K562 (cell line): ENCODE results near the gene HSD3B7. TPM values are rescaled to one million over a fixed set of nuclear protein-coding genes. Genes with fewer than 3 reads are reported as not detected.

Source experiments
- ATAC-seq: fragments of 200-7000 bp; cut with Tn5 transposase; 3 replicates; pipeline ENCODE4 v1.9.1; 2020; ENCODE audit warnings: moderate library complexity
- BruUV-seq: library from RNA; stranded (reverse); fragments of 400-500 nt; replicated peaks from 2 replicates; lab custom pipeline; 2021; lab: Mats Ljungman, UMichigan
- CTCF ChIA-PET: fragments of 300-600 bp; formaldehyde crosslinking; extraction: SDS; loops from one replicate; lab custom pipeline; 2021; ENCODE audit warnings: low intra/inter-chr PET ratio; lab: Yijun Ruan, JAX
- POLR2A ChIA-PET: fragments of 300-600, 350-650 bp; sonication (Branson Sonifier 250); formaldehyde crosslinking; extraction: SDS; loops from one replicate; lab custom pipeline; 2021; ENCODE audit warnings: antibody characterized with exemption, inconsistent platforms; lab: Yijun Ruan, JAX
- DNase-seq, 4 experiments: peaks; one replicate each; pipeline versions ENCODE4 v3.0.0 to v3.0.0-alpha.2; 2011 to 2018; ENCODE audit warnings: low spot score in 3 of 4, mixed read lengths in 3 of 4; ENCODE audit errors: extremely low read depth in 1 of 4
- FAIRE-seq: peaks from 2 replicates; lab custom pipeline; 2011; peaks lifted over from hg19 to GRCh38; lab: Jason Lieb, UNC
- H2AFZ ChIP-seq: 2 replicates; pipeline ENCODE4 v1.6.0; 2011; ENCODE audit warnings: low read depth, low read length, control low read depth, inconsistent platforms
- H3K27ac ChIP-seq: fragments of 200-600 bp; 3 replicates; pipeline ENCODE4 v1.8.0; 2011; ENCODE audit warnings: low read depth, mild to moderate bottlenecking, control low read depth, inconsistent platforms, low read length, moderate library complexity, mixed read lengths; ENCODE audit errors: extremely low read depth
- H3K27me3 ChIP-seq, 2 experiments: fragments of 300-600 bp in 1 of 2; 2 replicates in 1 of 2; 3 replicates in 1 of 2; pipeline versions ENCODE4 v1.6.0 to v1.8.0; 2011; ENCODE audit warnings: inconsistent platforms in 2 of 2, low read length in 2 of 2, mild to moderate bottlenecking in 1 of 2, mixed read lengths in 1 of 2, moderate library complexity in 1 of 2; ENCODE audit not compliant: control insufficient read depth in 2 of 2, insufficient read depth in 2 of 2
- H3K36me3 ChIP-seq: fragments of 300-600 bp; 3 replicates; pipeline ENCODE4 v1.8.0; 2011; ENCODE audit warnings: mild to moderate bottlenecking, low read length, inconsistent platforms; ENCODE audit not compliant: control insufficient read depth, insufficient read depth
- H3K4me1 ChIP-seq, 2 experiments: fragments of 200-600 bp in 1 of 2; replicated peaks in 1 of 2; 2 replicates in 1 of 2; 3 replicates in 1 of 2; pipeline versions ENCODE4 v1.5.1 to v1.8.0; 2011; ENCODE audit warnings: inconsistent platforms in 2 of 2, low read length in 2 of 2, mild to moderate bottlenecking in 1 of 2, mixed read lengths in 1 of 2, moderate library complexity in 1 of 2; ENCODE audit not compliant: control insufficient read depth in 2 of 2, insufficient read depth in 2 of 2
- H3K4me2 ChIP-seq: 2 replicates; pipeline ENCODE4 v1.6.1; 2011; ENCODE audit warnings: low read length, control low read depth, inconsistent platforms, mixed read lengths; ENCODE audit not compliant: insufficient read depth
- H3K4me3 ChIP-seq: fragments of 200-600 bp; sonication (generic), shearing (Covaris generic); 2 replicates; pipeline ENCODE4 v1.5.1; 2016; ENCODE audit warnings: control low read depth, inconsistent platforms
- H3K79me2 ChIP-seq: fragments of 200-600 bp; 3 replicates; pipeline ENCODE4 v1.8.0; 2011; ENCODE audit warnings: low read length, inconsistent platforms; ENCODE audit not compliant: control insufficient read depth, insufficient read depth
- H3K9ac ChIP-seq, 2 experiments: 2 replicates each; pipeline versions ENCODE4 v1.6.0 to v1.6.1; 2011; ENCODE audit warnings: low read depth in 2 of 2, low read length in 2 of 2, control low read depth in 1 of 2, inconsistent platforms in 1 of 2, mild to moderate bottlenecking in 1 of 2, mixed read lengths in 1 of 2; ENCODE audit not compliant: insufficient read depth in 1 of 2
- H3K9me1 ChIP-seq: one replicate; pipeline ENCODE4 v1.6.0; 2011; ENCODE audit warnings: inconsistent platforms, mild to moderate bottlenecking, low read length, moderate library complexity; ENCODE audit not compliant: control insufficient read depth, insufficient read depth
- H3K9me3 ChIP-seq: replicated peaks from 2 replicates; pipeline ENCODE4 v1.5.1; 2011; ENCODE audit warnings: low read depth, low read length, inconsistent platforms; ENCODE audit not compliant: control insufficient read depth, insufficient read depth
- H4K20me1 ChIP-seq: replicated peaks from 2 replicates; pipeline ENCODE4 v1.6.1; 2011; ENCODE audit warnings: low read length, inconsistent platforms, mixed read lengths; ENCODE audit not compliant: control insufficient read depth, insufficient read depth
- MTA3 ChIP-seq: fragments of 450-650 bp; formaldehyde crosslinking; IDR thresholded peaks from 2 replicates; pipeline ENCODE4 v1.6.1; 2017; ENCODE audit warnings: mild to moderate bottlenecking, borderline replicate concordance
- ZEB2 ChIP-seq: fragments of 450-650 bp; IDR thresholded peaks from 2 replicates; pipeline ENCODE4 v1.6.1; 2016
- WGBS: fragments of 100-300 bp; shearing (Covaris generic); methylation state at CpG from one replicate; pipeline ENCODE4 v1.1.6; 2016; ENCODE audit warnings: low coverage, mixed read lengths; ENCODE audit not compliant: insufficient coverage; ENCODE audit errors: missing lambda C conversion rate; 5-methylcytosine and 5-hydroxymethylcytosine counted together
- in situ Hi-C: fragments of 300-500 bp; cut with MboI; formaldehyde crosslinking; loops from 4 replicates; pipeline ENCODE4 v1.15.0; 2018; ENCODE audit warnings: inconsistent platforms, mixed read lengths
- intact Hi-C: fragments of 100-400 bp; cut with micrococcal nuclease; formaldehyde crosslinking; loops from 2 replicates; pipeline ENCODE4 v1.14.2; 2022
- polyA plus RNA-seq, 8 experiments: library from polyadenylated mRNA; depleted of rRNA in 4 of 8; stranded (reverse) in 5 of 8; unstranded in 3 of 8; fragments of >200 nt; fragmentation: Nextera tagmentation in 2 of 8; fragmentation: Illumina TruSeq in 1 of 8; extraction: Ambion mirVana in 2 of 8; extraction: Trizol in 1 of 8; gene quantifications; 2 replicates each; pipeline versions ENCODE4 v1.2.1 to v1.2.3, GENCODE V29; 2011 to 2014; ENCODE audit warnings: inconsistent platforms in 1 of 8, missing spikeins in 1 of 8
- total RNA-seq, 7 experiments: library from RNA; depleted of rRNA in 6 of 7; stranded (reverse); fragments of >200 nt in 6 of 7; fragmentation: Illumina TruSeq in 2 of 7; extraction: Trizol in 2 of 7; gene quantifications; 2 replicates each; pipeline versions ENCODE4 v1.2.1 to v1.2.3, GENCODE V29; 2011 to 2021; ENCODE audit warnings: low replicate concordance in 1 of 7
- TF ChIP-seq, protein P1 (sequence below): fragments of 200-800 bp; sonication (Bioruptor generic); IDR thresholded peaks from 2 replicates; pipeline ENCODE4 v1.6.1; 2017; ENCODE audit warnings: missing genetic modification characterization, missing compliant biosample characterization

The HSD3B7 gene
- total and polyA plus RNA-seq, 9 of the 15 experiments (the other 6 are each of a cell fraction or from before 2014, with no cell fraction given), result 5.4 to 49.1 (median 23.0) TPM

DNA sequence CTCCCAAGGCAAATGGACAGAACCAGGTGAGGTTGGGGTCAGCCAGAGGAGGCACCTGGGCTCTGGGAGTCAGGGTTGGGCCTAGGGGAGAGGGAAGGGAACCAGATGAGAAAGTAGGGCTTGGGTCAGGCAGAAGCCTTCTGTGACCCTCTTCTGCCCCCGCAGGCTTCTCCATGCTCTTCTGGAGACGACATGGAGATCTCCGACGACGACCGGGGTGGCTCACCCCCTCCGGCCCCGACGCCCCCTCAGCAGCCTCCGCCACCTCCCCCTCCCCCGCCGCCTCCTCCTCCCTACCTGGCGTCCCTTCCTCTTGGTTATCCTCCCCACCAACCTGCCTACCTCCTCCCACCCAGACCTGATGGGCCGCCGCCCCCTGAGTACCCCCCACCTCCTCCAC, 19.6 kb upstream of the HSD3B7 start:
- ATAC-seq (peak; percentile 54), DNase-seq (peak in 2 of 4 experiments; percentile 44), FAIRE-seq (no peak)
- no peaks in the 10 kb centered on the region for H3K9me1 ChIP-seq
- H3K4me1 ChIP-seq, result peaks cover 0 to 7% of the 10 kb centered on the region in 2 experiments; a peak in 1 of 5 replicates
- no peak overlapping the region for H3K9ac ChIP-seq
- no peak overlapping the region for H3K4me2 ChIP-seq
- intact Hi-C loops, result no loop called here
- peaks cover 91% of the 10 kb centered on the region; the same call in 2 of the 3 replicates for H3K36me3 ChIP-seq
- ChIA-PET CTCF (no interaction called here), POLR2A (interaction anchor here (1.0 to 2.5 kb wide), 3 partner anchors 13 to 38 kb away, joined by 3 to 7 read pairs (median 4); no protein-coding TSS in a partner anchor)
- TF ChIP-seq, protein P1, sequence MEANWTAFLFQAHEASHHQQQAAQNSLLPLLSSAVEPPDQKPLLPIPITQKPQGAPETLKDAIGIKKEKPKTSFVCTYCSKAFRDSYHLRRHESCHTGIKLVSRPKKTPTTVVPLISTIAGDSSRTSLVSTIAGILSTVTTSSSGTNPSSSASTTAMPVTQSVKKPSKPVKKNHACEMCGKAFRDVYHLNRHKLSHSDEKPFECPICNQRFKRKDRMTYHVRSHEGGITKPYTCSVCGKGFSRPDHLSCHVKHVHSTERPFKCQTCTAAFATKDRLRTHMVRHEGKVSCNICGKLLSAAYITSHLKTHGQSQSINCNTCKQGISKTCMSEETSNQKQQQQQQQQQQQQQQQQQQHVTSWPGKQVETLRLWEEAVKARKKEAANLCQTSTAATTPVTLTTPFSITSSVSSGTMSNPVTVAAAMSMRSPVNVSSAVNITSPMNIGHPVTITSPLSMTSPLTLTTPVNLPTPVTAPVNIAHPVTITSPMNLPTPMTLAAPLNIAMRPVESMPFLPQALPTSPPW (CRISPR knock-in tag), result 0 out of 2 replicates have a peak, but pooled peaks have one; percentile 14
- no peak for TF ChIP-seq ZEB2
- 0 out of 2 replicates have a peak, but pooled peaks have one; percentile 16 for TF ChIP-seq MTA3
- no CpG with 5 or more reads among the region's 15 CpGs for WGBS
- no peaks in the 10 kb centered on the region for H4K20me1 ChIP-seq
- H3K9me3 ChIP-seq, result no peaks in the 10 kb centered on the region
- H3K27me3 ChIP-seq, result no peaks in the 10 kb centered on the region
- no peak overlapping the region for H3K27ac ChIP-seq
- H3K79me2 ChIP-seq, result peaks cover 4% of the 10 kb centered on the region; the same call in 1 of the 3 replicates
- no TSS peak for BruUV-seq
- in situ Hi-C loops, result loop anchor here (25.0 kb wide), 1 partner anchor 897 kb away; the partner anchor contains the start of gene ZNF267
- H3K4me3 ChIP-seq, result no peak overlapping the region
- H2AFZ ChIP-seq, result no peak overlapping the region
